Glomerular visceral epithelial cell (primary cell): ENCODE measurements around the gene ATG14.
"Not testable (repeated sequence)": the region's sequence is repeated elsewhere in the genome, so short reads cannot be mapped to it uniquely, and the experiment has no call there.

ENCODE experiments used
- DNase-seq: peaks from one replicate; pipeline ENCODE4 v3.0.0-alpha.2; 2016; ENCODE audit errors: extremely low spot score

The ATG14 gene

DNA sequence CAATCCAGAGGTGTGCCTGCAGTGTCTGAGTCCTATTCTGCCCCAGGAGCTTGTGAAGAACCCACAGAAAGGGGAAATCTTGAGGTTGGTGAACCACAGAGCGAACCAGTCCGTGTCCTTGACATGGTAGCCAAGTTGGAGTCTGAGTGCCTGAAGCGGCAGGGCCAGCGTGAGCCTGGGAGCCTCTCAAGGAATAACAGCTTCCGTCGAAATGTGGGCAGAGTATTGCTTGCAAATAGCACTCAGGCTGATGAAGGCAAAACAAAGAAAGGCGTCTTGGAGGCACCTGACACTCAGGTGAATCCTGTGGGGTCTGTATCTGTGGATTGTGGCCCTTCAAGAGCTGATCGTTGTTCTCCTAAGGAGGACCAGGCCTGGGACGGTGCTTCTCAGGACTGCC, 60.5 kb downstream of the ATG14 start:
- DNase-seq, result no peak

DNA sequence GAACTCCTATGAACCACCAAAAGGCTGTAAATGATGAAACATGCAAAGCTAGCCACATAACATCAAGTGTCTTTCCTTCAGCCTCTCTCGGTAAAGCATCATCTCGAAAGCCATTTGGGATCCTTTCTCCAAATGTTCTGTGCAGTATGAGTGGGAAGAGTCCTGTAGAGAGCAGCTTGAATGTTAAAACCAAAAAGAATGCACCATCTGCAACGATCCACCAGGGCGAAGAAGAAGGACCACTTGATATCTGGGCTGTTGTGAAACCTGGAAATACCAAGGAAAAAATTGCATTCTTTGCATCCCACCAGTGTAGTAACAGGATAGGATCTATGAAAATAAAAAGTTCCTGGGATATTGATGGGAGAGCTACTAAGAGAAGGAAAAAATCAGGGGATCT, 61.2 kb downstream of the ATG14 start:
- DNase-seq, result no peak

DNA sequence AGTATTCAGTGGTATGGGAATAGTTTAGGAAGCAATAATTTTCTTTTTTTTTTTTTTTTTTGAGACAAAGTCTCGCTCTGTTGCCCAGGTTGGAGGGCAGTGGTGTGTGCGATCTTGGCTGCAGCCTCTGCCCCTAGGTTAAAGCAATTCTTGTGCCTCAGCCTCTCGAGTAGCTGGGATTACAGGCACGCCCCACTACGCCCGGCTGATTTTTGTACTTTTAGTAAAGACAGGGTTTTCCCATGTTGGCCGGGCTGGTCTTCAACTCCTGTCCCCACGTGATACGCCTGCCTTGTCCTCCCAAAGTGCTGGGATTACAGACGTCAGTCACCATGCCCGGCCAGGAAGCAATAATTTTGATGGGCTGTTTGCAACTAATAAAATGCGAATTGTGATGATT, 62.1 kb downstream of the ATG14 start:
- peak; percentile 44 for DNase-seq

DNA sequence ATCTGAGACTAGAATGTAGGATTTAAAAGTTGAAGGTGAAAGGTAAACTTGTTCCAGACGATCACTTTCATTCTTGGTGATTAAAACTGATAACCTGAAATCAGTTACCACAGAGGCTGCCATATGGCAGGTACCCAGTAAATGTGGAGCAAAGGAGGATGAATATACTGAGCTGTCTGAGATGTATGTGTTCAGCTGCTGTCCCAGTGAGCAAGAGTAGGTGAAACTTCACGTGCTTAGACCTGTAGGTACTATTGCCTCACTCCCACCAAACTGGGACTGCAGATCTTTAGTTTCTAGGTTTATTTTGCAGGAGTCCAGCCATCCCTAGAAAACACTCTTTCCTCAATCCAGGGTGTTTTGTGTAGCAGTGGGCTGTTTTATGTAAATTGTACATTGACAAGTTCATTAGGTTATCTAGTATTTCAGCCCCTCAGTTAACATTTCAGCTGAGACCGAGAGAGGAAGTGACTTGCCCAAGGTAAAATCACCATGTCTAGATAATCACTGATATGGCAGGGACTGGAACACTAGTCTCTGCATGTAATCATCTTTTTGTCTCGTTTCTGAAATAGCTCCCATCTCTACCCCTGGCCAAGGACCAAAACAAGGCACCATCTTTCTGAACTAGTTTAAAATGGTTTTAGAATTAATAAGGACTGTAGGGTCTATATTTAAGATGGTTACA, 62.7 kb downstream of the ATG14 start:
- no peak for DNase-seq

DNA sequence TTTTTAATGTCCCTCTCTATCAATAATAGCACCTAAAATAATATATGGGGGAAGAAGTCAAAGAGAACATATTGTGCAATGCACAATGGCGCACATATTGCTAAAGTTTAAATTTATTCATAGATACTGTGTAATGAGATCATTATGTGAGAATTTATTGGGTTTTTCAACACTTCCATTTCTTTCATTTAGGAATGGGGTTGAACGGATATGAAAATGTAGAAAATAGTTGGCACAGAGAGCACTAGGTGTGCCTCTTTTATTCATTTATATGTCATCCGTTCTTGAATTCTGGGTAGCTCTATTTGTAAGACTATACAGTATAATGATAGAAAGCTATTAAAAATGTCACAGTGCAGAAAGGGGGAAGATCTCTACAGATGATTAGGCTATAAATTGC, 63.9 kb downstream of the ATG14 start:
- no peak for DNase-seq

DNA sequence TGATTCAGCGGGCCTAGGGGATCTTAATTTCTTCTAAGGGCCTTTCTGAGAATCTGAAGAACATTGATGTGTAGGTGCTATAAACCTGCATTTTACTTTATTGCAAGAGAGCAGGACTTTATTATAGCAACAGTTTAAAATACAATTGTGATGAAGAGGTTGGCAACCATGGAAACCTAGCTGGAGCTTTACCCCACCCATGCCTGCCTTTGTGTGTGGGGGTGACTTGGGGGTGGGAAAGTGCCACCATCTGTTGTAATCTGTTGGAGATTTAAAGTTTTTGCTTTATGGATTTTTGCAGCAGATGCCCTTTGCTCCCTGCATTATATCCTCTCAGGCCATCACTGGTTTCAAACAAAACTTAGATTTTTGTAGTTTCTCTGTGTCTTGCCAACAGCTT, 64.6 kb downstream of the ATG14 start:
- no peak for DNase-seq

DNA sequence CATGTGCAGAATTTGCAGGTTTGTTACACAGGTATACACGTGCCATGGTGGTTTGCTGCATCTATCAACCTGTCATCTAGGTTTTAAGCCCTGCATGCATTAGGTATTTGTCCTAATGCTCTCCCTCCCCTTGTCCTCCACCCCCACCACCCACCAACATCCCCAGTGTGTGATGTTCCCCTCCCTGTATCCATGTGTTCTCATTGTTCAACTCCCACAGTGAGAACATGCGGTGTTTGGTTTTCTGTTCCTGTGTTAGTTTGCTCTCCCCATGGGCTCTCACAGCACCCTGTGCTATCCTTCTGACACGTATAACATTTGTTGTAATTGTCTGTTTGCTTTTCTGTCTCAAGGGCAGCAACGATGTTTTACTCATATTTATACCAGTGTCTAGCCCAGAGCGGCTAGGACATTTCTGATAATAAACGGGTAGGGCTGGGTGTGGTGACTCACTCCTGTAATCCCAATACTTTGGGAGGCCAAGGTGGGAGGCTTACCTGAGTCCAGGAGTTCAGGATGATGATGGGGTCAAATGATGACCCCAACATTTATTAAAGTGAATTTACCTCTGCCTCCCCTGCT, 67.0 kb downstream of the ATG14 start:
- not testable (repeated sequence) for DNase-seq

DNA sequence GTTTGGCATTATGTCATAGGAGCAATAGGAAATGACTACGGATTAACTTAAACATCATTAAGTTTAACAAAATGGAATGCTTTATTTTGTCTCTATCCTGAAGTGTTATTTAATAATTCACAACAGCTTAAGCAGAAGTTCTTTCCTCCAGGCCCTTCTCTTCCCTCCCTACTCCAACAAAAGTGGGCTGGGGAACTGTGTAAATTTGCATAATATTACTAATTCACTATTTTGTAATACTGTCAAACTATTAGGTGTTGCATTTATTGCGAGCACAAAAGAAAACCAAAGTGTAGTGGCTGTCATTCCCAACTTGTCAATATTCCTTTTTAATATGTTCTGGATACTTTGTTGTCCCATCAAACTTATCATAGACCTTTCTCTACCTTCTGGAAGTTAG, 69.8 kb downstream of the ATG14 start:
- no peak for DNase-seq

DNA sequence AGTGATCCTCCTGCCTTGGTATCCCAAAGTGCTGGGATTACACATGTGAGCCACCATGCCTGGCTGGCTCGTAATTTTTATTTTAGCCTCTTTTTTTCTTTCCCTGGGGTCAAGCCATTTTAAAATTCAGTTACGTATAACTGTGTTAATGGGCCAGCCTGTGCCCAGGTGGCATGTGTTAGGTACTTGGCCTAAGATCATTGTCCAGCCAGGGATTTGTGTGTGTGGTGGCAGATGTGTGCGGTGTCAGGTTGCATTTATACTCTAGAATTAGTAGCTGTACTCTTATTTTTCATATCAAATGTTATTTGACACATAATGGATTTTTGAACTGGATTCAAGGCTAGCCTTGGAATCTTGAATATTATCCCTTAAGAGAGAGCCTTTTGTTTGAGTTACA, 71.1 kb downstream of the ATG14 start:
- no peak for DNase-seq

DNA sequence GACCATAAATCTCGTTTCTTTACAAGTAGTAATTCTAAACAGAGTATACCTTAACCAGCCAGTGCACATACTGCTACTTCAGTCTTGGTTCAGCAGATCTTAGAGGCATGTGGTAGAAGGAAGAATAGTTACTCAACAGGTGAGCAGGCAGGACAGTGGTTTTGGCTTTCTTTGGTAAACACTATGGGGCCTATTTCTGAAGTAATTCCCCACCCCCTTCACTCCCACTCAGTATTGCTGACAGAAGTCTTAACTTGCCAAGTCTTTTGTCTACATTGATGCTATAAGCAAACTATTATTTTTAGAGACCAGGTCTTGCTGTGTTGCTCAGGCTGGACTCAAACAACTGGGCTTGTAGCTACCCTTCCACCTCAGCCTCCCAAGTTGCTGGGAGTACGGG, 71.9 kb downstream of the ATG14 start:
- DNase-seq, result no peak

DNA sequence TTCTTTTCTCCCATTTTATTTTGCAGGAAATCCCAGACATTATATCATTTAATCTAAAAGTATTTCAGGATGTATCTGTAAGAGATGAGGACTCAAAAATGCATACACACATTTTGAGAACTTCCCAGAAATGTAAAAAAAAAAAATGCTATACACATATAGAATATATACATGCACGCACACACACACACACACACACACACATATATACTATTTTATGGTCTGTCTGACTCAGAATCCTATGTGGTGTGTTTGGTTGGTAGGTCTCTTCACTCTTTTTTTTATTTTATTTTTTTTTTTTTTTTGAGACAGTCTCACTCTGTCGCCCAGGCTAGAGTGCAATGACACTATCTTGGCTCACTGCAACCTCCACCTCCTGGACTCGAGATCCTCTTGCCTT, 74.9 kb downstream of the ATG14 start:
- no peak for DNase-seq

DNA sequence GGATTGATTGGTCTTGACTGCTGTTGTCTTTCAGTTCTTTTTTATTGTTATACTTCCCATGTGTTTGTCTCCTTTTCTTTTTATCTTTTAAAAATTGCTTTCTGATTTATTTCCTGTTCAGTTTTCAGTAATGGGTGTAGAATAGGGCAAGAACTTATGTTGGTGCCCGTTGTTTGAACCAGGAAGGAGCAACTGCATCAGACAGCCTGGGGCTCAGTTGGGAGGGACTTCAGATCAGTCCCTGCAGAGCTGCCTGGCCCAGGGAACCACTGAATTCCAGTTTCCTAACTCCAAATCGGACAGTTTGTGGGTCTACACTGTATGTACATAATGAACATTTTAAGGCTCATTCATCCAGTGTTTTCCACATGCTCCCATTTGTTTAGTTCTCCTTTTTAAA, 75.5 kb downstream of the ATG14 start:
- DNase-seq, result peak; percentile 10

DNA sequence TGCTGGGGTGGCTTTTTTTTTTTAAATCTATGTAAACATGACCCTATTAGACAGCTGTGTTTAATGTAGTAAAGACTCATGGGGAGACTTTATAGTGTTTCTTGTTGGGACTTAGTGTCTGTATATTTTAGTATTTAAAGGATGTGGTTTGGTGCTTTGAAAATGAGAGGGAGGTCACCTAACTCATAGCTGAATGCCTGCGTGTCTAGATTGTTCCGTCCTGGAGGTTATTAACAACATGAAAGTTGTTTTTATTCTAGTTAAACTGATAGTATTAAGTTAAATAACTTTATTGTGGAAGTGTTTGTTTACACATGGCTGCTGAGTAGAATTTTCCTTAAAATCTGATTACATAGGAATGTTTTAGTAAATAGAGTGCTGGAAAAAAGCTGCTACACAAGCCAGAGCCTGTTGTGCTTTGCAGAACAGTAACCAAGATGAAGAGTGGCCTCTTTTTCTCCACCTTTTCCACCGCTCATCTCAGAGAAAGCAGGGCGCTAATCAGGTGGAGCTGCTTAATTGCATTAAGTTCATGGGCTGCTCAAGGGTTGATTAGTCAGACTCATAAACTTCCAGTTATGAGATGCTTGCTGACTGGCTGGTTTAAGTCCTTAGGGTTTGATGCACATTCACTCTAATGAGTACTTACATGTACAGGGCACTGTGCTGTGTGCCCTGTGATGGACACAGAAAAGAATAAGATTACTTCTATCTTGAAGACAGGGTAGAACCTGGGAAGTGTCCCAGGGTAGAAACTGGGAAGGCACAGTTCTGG, 77.7 kb downstream of the ATG14 start:
- DNase-seq, result no peak

DNA sequence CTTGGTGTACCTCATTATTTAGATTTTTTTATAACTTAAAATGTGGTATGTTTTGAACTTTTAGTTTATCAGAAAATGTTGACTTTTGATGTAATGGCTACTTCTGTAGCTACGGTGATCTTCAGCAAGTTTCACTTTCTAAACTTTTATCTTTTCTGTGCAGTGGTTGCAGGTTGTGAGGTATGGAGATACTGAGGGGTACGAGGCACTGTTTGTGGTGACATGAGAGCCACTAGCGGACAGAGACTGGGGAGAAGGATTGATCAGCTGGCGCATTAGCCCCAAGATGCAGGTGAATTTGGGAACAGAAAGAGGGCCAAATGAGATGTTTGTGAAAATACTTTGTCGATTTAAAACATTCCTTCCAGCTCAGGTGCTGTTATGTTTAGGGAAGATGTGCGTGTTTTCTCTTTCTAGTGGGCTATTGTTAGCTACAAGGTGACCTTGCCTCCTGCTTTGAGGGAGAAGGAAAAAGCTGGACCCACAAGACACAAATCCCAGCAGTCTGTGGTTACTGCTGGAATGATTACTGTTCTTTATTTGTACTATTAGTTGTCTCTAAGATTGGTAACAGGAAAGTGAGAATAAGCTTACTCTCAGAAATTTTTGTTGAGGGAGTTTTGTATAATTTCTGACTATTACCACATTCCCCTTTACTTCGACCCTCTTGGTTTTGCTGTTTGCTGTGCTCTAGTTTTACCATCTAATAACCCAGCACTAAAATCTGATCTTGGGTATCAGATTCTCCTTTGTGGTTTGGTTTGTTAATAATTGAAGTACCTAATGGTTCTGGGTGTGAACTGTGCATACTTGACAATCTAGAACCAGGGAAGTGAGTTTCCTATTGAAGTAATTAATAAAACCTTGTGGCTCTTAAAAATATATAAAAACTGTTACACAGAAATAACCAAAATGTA, 78.7 kb downstream of the ATG14 start:
- DNase-seq, result peak; percentile 24

DNA sequence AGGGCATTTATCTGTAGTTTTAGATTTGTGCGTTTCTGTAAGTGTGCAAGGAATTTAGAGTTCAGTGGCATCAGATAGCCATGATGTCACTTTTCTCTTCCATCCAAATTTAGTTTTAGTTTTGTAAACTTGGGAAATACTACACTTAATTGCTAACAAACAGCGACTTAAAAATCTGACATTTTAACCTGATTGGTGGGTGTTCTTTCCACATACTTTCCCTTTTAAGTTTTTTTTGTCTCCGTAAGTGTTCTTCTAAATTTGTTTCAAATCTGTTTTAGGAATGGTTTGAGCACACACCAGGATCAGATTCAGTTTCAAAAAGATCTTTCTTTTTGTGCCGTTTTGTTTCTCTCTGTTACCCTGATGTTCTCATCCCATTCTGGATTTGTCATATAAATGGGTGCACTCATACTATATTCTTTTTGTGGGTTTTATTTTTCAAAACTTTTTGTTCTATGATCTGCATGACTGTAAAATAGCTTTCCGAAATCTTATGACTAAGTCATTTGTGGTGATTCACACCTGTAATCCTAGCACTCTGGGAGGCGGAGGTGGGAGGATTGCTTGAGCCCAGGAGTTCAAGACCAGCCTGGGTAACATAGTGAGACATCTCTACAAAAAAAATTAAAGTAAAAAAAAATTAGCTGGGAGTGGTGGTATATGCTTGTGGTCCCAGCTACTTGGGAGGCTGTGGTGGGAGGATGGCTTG, 81.5 kb downstream of the ATG14 start:
- no peak for DNase-seq

DNA sequence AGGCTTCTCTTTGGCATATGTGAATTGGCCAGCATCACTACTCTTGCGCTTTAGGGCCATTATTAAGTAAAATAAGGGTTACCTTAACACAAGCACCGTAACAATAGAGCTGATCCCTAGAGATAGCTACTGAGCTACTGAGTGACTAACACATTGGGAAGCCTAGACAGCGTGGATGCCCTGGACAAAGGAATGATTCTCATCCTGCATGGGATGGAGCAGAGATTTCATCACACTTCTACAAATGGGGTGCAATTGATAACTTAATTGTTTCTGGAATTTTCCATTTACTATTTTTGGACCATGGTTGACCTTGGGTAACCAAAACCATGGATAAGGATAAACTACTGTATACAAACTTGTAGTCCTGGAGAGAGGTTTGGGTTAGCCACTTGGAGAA, 83.3 kb downstream of the ATG14 start:
- no peak for DNase-seq

DNA sequence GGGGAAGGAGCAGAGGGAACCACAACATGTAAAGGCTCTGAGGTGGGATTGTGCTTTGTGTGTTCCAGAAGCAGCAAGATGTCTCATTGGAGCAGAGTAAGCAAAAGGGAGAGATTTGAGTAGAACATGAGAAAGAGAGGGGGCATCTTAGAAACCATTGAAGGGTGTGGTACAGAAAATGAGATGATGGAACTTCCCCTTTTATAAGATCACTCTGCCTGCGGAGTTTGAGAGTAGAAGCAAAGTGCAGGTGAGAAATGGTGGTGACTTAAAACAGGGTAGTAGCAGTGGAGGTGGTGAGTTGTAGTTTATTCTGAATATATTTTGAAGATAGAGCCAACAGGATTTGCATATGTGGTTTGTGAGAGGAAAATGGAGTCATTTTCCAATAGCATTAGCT, 84.5 kb downstream of the ATG14 start:
- DNase-seq, result no peak

DNA sequence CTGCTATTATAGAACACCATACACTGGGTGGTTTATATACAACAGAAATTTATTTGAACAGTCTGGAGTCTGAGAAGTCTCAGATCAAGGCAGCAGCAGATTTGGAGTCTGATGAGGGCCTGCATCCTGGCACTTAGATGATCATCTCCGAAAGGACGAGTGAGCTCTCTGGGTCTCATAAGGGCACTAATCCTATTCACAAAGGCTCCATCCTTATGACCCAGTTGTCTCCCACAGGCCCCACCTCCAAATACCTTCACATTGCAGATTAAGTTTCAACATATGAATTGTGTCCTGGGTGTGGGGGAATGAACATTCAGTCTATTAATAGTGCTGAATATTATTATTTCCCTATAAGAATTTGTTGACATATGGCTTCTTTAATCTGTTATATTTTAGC, 86.8 kb downstream of the ATG14 start:
- no peak for DNase-seq

DNA sequence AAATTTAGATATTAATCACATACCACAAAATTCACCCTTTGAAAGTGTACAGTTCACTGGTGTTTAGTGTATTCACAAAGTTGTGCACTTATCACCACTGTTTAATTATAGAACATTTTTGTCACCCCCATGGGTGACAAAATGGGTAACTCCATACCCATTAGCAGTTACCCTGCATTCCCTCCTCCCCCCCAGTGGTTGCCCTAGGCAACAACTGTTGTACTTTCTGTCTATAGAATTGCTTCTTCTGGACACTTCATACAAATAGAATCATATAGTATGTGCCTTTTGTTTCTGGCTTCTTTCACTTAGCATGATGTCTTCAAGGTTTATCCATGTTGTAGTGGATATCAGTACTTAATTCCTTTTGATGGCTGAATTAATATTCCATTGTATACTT, 87.7 kb downstream of the ATG14 start:
- no peak for DNase-seq

DNA sequence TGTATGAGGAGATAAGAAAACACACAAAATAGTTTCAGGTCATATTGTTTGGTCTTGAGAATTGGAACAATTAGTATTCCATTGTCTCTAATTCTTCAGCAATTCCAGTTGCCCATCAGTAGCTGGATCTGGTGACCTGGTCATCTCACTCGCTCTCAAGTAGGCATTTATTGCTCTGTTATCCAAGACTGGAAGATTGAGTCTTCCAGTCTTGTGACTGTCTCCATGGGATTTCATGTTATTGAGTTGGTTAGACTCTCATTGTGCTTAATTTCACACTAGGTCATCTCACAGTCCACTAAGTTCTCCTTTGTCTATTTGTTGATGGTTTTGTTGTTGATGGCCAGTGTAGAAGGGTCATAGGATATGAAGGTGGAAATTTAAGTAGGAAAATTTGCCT, 92.9 kb downstream of the ATG14 start:
- no peak for DNase-seq

DNA sequence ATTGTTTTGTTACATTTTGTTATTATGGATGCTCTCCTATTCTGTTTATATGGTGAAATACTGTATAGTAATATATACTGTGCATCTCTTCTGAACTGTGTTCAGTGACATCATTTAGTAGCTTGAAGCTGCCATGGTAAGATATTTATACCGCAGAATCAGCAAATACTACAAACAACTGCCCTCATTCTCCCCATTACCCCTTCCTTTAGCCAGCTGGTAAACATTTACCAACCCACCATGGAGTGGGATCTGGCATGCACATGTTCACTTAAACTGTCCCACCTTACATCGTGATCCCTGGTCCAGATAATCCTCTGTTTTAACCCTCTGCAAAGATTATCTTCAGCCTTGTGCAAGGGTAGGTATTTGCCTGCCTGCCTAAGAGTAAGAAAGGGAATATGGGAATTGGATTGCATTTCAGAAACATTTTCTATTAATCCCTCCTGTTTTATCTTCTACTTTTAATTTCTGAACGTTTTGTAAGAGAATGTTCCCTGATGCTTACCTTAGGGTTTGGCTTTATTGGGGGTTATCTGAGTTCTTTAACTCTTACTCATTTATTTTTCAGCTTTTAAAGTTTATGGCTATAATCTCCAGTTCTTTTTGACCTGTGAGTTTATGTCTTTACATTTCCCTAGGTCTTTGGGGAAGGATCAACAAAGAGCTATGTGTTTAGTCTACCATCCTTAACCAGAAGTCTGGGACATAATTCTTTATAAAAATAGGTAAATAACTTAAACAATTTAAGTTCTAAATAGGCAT, 93.9 kb downstream of the ATG14 start:
- no peak for DNase-seq
